ENCODE measurements around the gene DNAJC10. TPM values are rescaled to one million over a fixed set of nuclear protein-coding genes. Genes with fewer than 3 reads are reported as not detected.

Gene DNAJC10
- total and polyA plus RNA-seq, 2 of the 4 experiments (the other 2 are of a cell fraction) = 34.6 to 53.2 TPM

DNA sequence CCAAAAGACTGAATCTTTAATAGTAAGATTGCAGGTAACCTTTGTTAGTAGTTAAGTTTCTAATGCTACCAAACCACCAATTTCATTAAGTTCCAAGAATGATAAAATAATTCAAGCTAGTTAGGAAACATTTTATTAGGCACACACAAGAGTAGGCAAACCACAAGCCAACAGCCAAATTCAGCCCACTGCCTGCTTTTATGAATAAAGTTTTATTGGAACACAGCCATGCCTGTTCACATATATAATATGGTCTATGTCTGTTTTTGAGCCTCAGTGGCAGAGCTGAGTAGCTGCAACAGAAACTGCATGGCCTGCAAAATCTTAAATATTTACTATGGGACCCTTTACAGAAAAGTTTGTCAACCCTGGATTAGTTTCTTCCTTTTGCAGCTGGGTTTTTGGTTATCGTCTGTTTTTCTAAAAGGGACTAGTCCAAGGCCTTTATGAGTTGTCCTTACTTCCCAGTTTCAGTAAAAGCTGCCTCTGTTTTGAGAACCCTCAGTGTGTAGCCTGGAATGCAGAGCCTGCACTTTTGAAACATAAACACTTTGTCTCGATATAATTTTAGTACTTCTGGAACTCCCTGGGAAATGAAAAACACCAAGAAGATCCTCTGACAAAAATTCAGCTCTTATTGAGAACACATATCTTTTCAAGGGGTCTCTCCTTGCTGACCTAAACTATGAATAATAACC, 111.3 kb downstream of the DNAJC10 start:
- dilution Hi-C loops (cut with HindIII; ENCODE audit: low sequenced_read_pairs, unreplicated experiment) = no loop called here
- H3K23ac ChIP-seq (ENCODE audit: low read depth, low read length) = no peak overlapping the region
- no CpG with 5 or more reads among the region's 2 CpGs for WGBS, 2 experiments (ENCODE audit: extremely low coverage in 2 of 2, insufficient read length in 1 of 2)
- in situ Hi-C loops (cut with MboI; ENCODE audit: low sequenced_read_pairs) = no loop called here
- no peak overlapping the region for H2BK120ac ChIP-seq (ENCODE audit: low read depth, low read length)
- no peaks in the 10 kb centered on the region for H3K9me1 ChIP-seq (ENCODE audit: insufficient read depth, low read length)
- no TSS peak for BruUV-seq (replicated peaks)
- H3K9ac ChIP-seq (ENCODE audit: low read depth, low read length) = no peak overlapping the region
- no peak overlapping the region for H3K4me2 ChIP-seq (ENCODE audit: low read depth, low read length)
- no peak overlapping the region for H2BK5ac ChIP-seq (ENCODE audit: low read depth, low read length, poor library complexity, severe bottlenecking)
- no peak overlapping the region for H4K91ac ChIP-seq (ENCODE audit: insufficient read depth, low read depth, low read length)
- H3K56ac ChIP-seq (ENCODE audit: extremely low read depth, insufficient read depth, low read length) = no peak overlapping the region
- CTCF ChIA-PET = no interaction called here
- H2BK20ac ChIP-seq (ENCODE audit: low read depth, low read length) = no peak overlapping the region
- DNase-seq = peak; percentile 31
- no peak overlapping the region for H2AFZ ChIP-seq (replicated peaks; ENCODE audit: low read length, poor library complexity)
- intact Hi-C loops (cut with micrococcal nuclease) = no loop called here
- ATAC-seq (ENCODE audit: low read depth) = peak; percentile 80
- no peak overlapping the region for H3K18ac ChIP-seq (ENCODE audit: low read depth, low read length)
- H2AK5ac ChIP-seq (ENCODE audit: low read depth, low read length) = no peak overlapping the region
- H3K4me3 ChIP-seq (ENCODE audit: insufficient read depth, low read depth, low read length) = no peak overlapping the region
- no peak overlapping the region for H4K8ac ChIP-seq (ENCODE audit: low read depth in 2 of 2, low read length in 2 of 2)
- no peaks in the 10 kb centered on the region for H3K27me3 ChIP-seq (ENCODE audit: control insufficient read depth, insufficient read depth, low read length)
- no peaks in the 10 kb centered on the region for H3K9me3 ChIP-seq (ENCODE audit: control insufficient read depth, insufficient read depth, low read length)
- no peaks in the 10 kb centered on the region for H4K20me1 ChIP-seq (ENCODE audit: insufficient read depth, low read length)
- no peak overlapping the region for H2BK15ac ChIP-seq (ENCODE audit: low read depth, low read length)
- no peaks in the 10 kb centered on the region for H3K4me1 ChIP-seq (ENCODE audit: control insufficient read depth, insufficient read depth, low read length)
- no peak overlapping the region for H3K14ac ChIP-seq (replicated peaks; ENCODE audit: low read depth, low read length)
- H3K79me1 ChIP-seq (ENCODE audit: low read depth in 1 of 2, low read length in 2 of 2) = no peaks in the 10 kb centered on the region
- H3K36me3 ChIP-seq (ENCODE audit: control insufficient read depth, insufficient read depth, low read length) = no peaks in the 10 kb centered on the region
- no peak overlapping the region for H3K4ac ChIP-seq (ENCODE audit: low read depth, low read length)
- H2AK9ac ChIP-seq (replicated peaks; ENCODE audit: low read depth, low read length, poor library complexity) = no peak overlapping the region
- POLR2A ChIA-PET (ENCODE audit: unreplicated experiment) = no interaction called here
- H4K5ac ChIP-seq (ENCODE audit: low read depth, low read length) = no peak overlapping the region
- H3K27ac ChIP-seq (ENCODE audit: insufficient read depth, low read length) = no peak overlapping the region; the same call in 1 of the 2 replicates
- no peak for TF ChIP-seq POLR2A (IDR thresholded peaks at IDR 0.05; ENCODE audit: low read depth, low read length)
- TF ChIP-seq, protein P1, sequence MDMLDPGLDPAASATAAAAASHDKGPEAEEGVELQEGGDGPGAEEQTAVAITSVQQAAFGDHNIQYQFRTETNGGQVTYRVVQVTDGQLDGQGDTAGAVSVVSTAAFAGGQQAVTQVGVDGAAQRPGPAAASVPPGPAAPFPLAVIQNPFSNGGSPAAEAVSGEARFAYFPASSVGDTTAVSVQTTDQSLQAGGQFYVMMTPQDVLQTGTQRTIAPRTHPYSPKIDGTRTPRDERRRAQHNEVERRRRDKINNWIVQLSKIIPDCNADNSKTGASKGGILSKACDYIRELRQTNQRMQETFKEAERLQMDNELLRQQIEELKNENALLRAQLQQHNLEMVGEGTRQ (IDR thresholded peaks at IDR 0.05; ENCODE audit: low read depth, low read length) = no peak
- TF ChIP-seq CEBPB (IDR thresholded peaks at IDR 0.05; ENCODE audit: low read depth, low read length) = no peak
- TF ChIP-seq MXI1 (IDR thresholded peaks at IDR 0.05; ENCODE audit: borderline replicate concordance, low read depth, low read length) = no peak
- no peak for TF ChIP-seq BHLHE40 (IDR thresholded peaks at IDR 0.05; ENCODE audit: low read depth, low read length)
- TF ChIP-seq FOS (IDR thresholded peaks at IDR 0.05; ENCODE audit: low read depth, low read length) = no peak
- no peak for TF ChIP-seq MAFK (IDR thresholded peaks at IDR 0.05; ENCODE audit: low read depth, low read length)
- no peak for TF ChIP-seq RCOR1 (IDR thresholded peaks at IDR 0.05; ENCODE audit: insufficient replicate concordance, low read length)
- TF ChIP-seq, protein P2, sequence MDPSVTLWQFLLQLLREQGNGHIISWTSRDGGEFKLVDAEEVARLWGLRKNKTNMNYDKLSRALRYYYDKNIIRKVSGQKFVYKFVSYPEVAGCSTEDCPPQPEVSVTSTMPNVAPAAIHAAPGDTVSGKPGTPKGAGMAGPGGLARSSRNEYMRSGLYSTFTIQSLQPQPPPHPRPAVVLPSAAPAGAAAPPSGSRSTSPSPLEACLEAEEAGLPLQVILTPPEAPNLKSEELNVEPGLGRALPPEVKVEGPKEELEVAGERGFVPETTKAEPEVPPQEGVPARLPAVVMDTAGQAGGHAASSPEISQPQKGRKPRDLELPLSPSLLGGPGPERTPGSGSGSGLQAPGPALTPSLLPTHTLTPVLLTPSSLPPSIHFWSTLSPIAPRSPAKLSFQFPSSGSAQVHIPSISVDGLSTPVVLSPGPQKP (IDR thresholded peaks at IDR 0.05; ENCODE audit: borderline replicate concordance, low read depth, low read length) = no peak
- TF ChIP-seq, protein P3, sequence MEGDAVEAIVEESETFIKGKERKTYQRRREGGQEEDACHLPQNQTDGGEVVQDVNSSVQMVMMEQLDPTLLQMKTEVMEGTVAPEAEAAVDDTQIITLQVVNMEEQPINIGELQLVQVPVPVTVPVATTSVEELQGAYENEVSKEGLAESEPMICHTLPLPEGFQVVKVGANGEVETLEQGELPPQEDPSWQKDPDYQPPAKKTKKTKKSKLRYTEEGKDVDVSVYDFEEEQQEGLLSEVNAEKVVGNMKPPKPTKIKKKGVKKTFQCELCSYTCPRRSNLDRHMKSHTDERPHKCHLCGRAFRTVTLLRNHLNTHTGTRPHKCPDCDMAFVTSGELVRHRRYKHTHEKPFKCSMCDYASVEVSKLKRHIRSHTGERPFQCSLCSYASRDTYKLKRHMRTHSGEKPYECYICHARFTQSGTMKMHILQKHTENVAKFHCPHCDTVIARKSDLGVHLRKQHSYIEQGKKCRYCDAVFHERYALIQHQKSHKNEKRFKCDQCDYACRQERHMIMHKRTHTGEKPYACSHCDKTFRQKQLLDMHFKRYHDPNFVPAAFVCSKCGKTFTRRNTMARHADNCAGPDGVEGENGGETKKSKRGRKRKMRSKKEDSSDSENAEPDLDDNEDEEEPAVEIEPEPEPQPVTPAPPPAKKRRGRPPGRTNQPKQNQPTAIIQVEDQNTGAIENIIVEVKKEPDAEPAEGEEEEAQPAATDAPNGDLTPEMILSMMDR (conservative IDR thresholded peaks at IDR 0.05; ENCODE audit: low read depth, low read length) = no peak
- TF ChIP-seq SMC3 (IDR thresholded peaks at IDR 0.05; ENCODE audit: low read depth, low read length) = no peak
- no peak for TF ChIP-seq RAD21 (IDR thresholded peaks at IDR 0.05; ENCODE audit: low read length)
- TF ChIP-seq RFX5 (IDR thresholded peaks at IDR 0.05; ENCODE audit: low read depth, low read length) = no peak
- TF ChIP-seq CHD1 (IDR thresholded peaks at IDR 0.05; ENCODE audit: low read depth, low read length) = no peak
- TF ChIP-seq NFE2L2 (IDR thresholded peaks at IDR 0.05; ENCODE audit: low read depth, low read length) = no peak
- TF ChIP-seq MAZ (IDR thresholded peaks at IDR 0.05; ENCODE audit: borderline replicate concordance, low read depth, low read length) = no peak
